Measurements from ENCODE around the gene MPDZ. TPM values are rescaled to one million over a fixed set of nuclear protein-coding genes. Genes with fewer than 3 reads are reported as not detected.
"Not testable (repeated sequence)": the region's sequence is repeated elsewhere in the genome, so short reads cannot be mapped to it uniquely, and the experiment has no call there.

The MPDZ gene
- total RNA-seq, 1 donor from 2014 or later: 14.0 TPM

GRCh38 chr9:13234932-13235331, 44.6 kb downstream of the MPDZ start:
- no peaks in the 10 kb centered on the region for H3K27me3 ChIP-seq (ENCODE audit: control insufficient read depth, insufficient read depth, low read length)
- no peak for TF ChIP-seq CTCF (IDR thresholded peaks at IDR 0.05; ENCODE audit: insufficient read depth, low read length, severe bottlenecking)
- no peaks in the 10 kb centered on the region for H3K36me3 ChIP-seq (ENCODE audit: control insufficient read depth, insufficient read depth, low read length)
- DNase-seq (ENCODE audit: low read depth) (no peak), FAIRE-seq (no peak)
- no peak overlapping the region for H3K4me3 ChIP-seq (ENCODE audit: low read depth, low read length)

DNA sequence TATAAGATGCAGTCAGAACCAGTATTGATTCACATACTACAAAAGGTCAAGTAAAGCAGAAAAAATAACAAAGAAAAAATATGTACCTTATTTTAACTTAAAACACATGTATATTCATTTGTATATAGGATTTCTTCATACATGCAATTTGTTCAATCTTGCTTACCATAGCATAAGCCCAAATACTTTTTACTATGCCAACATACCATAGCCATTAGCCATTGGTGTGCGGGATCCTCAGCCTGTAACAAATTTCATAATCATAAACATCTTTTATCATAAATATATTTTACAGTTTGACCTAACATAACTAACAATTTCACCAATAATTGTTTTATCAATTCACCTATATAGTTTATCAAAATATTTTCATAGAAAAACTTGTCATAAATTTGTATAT, 51.1 kb downstream of the MPDZ start:
- FAIRE-seq: no peak
- no peak for TF ChIP-seq CTCF (IDR thresholded peaks at IDR 0.05; ENCODE audit: insufficient read depth, low read length, severe bottlenecking)
- no peaks in the 10 kb centered on the region for H3K27me3 ChIP-seq (ENCODE audit: control insufficient read depth, insufficient read depth, low read length)
- no peaks in the 10 kb centered on the region for H3K36me3 ChIP-seq (ENCODE audit: control insufficient read depth, insufficient read depth, low read length)
- DNase-seq (ENCODE audit: low read depth): peak; percentile 13
- no peak overlapping the region for H3K4me3 ChIP-seq (ENCODE audit: low read depth, low read length)

DNA sequence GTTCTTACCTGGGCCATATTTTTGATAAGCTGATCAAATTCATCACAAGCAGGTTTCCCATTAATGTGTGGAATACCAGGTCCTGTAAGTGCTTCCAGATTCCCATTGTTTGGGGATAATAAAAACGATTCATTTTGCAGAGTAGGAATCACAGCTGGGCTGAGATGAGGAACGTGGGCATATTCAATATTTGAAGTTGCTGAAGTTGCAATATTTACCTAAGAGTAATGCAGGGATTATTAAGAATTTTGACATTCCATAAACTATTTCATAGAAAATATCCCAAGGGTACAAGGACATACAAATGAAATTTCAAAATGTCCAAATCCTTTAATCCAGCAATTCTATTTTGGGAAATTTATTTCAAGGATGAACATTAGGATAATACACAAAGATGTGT, 55.1 kb downstream of the MPDZ start:
- FAIRE-seq: no peak
- Histone ChIP-seq H3K4me3 (ENCODE audit: low read depth, low read length) (no peak overlapping the region), H3K36me3 (ENCODE audit: control insufficient read depth, insufficient read depth, low read length) (no peaks in the 10 kb centered on the region), H3K27me3 (ENCODE audit: control insufficient read depth, insufficient read depth, low read length) (no peaks in the 10 kb centered on the region)
- TF ChIP-seq CTCF (IDR thresholded peaks at IDR 0.05; ENCODE audit: insufficient read depth, low read length, severe bottlenecking): no peak
- DNase-seq (ENCODE audit: low read depth): no peak

GRCh38 chr9:13222733-13223132, 56.8 kb downstream of the MPDZ start:
- not testable (repeated sequence) for FAIRE-seq; DNase-seq (ENCODE audit: low read depth); H3K27me3 ChIP-seq (ENCODE audit: control insufficient read depth, insufficient read depth, low read length); H3K4me3 ChIP-seq (ENCODE audit: low read depth, low read length); H3K36me3 ChIP-seq (ENCODE audit: control insufficient read depth, insufficient read depth, low read length)

- no peak for DNase-seq (ENCODE audit: low read depth)
- H3K4me3 ChIP-seq (ENCODE audit: low read depth, low read length): no peak overlapping the region
- no peak for TF ChIP-seq CTCF (IDR thresholded peaks at IDR 0.05; ENCODE audit: insufficient read depth, low read length, severe bottlenecking)
- no peak for FAIRE-seq
- no peaks in the 10 kb centered on the region for H3K36me3 ChIP-seq (ENCODE audit: control insufficient read depth, insufficient read depth, low read length)
- H3K27me3 ChIP-seq (ENCODE audit: control insufficient read depth, insufficient read depth, low read length): no peaks in the 10 kb centered on the region
Observed at GRCh38 chr9:13221741-13222140, 57.8 kb downstream of the MPDZ start.

GRCh38 chr9:13220837-13221236, 58.7 kb downstream of the MPDZ start:
- DNase-seq (ENCODE audit: low read depth): no peak
- no peak for TF ChIP-seq CTCF (IDR thresholded peaks at IDR 0.05; ENCODE audit: insufficient read depth, low read length, severe bottlenecking)
- no peaks in the 10 kb centered on the region for H3K27me3 ChIP-seq (ENCODE audit: control insufficient read depth, insufficient read depth, low read length)
- no peak for FAIRE-seq
- no peaks in the 10 kb centered on the region for H3K36me3 ChIP-seq (ENCODE audit: control insufficient read depth, insufficient read depth, low read length)
- no peak overlapping the region for H3K4me3 ChIP-seq (ENCODE audit: low read depth, low read length)
